HEK293 (cell line): Measurements from ENCODE around the gene ERCC5.

Source experiments
- CTCF ChIP-seq: fragments of 450-650 bp; formaldehyde crosslinking; IDR thresholded peaks from 2 replicates; pipeline ENCODE4 v1.5.1; 2016; ENCODE audit warnings: missing biosample characterization, missing genetic modification characterization
- ELK4 ChIP-seq: IDR thresholded peaks from 2 replicates; pipeline ENCODE4 v1.6.1; 2011; ENCODE audit warnings: mild to moderate bottlenecking, low read depth, low read length, borderline replicate concordance
- GLI4 ChIP-seq: fragments of 450-650 bp; formaldehyde crosslinking; IDR thresholded peaks from 2 replicates; pipeline ENCODE4 v1.5.1; 2016; ENCODE audit warnings: missing biosample characterization, missing genetic modification characterization
- MZF1 ChIP-seq: fragments of 450-650 bp; formaldehyde crosslinking; IDR thresholded peaks from 2 replicates; pipeline ENCODE4 v1.5.1; 2017; ENCODE audit warnings: missing biosample characterization, missing genetic modification characterization, borderline replicate concordance
- REST ChIP-seq: fragments of 450-650 bp; formaldehyde crosslinking; IDR thresholded peaks from 2 replicates; pipeline ENCODE4 v1.5.1; 2016; ENCODE audit warnings: missing biosample characterization, missing genetic modification characterization
- ZFP37 ChIP-seq: fragments of 450-650 bp; formaldehyde crosslinking; IDR thresholded peaks from 2 replicates; pipeline ENCODE4 v1.5.1; 2016; ENCODE audit warnings: missing biosample characterization, missing genetic modification characterization
- ZNF274 ChIP-seq, 2 experiments: fragments of 200-500 bp in 1 of 2; fragments of 450-650 bp in 1 of 2; sonication (Bioruptor generic) in 1 of 2; formaldehyde crosslinking in 1 of 2; IDR thresholded peaks; 2 replicates each; pipeline versions ENCODE4 v1.5.1 to v1.6.1; 2014 to 2016; ENCODE audit warnings: borderline replicate concordance in 1 of 2, inconsistent platforms in 1 of 2, low read length in 1 of 2, missing biosample characterization in 1 of 2, missing genetic modification characterization in 1 of 2
- ZNF311 ChIP-seq: fragments of 450-650 bp; formaldehyde crosslinking; IDR thresholded peaks from 2 replicates; pipeline ENCODE4 v1.5.1; 2017; ENCODE audit warnings: missing biosample characterization, missing genetic modification characterization, borderline replicate concordance
- ZNF830 ChIP-seq: fragments of 450-650 bp; IDR thresholded peaks from 2 replicates; pipeline ENCODE4 v1.5.0; 2018; ENCODE audit warnings: missing biosample characterization, missing genetic modification characterization, low read depth, mild to moderate bottlenecking, moderate library complexity

GRCh38 chr13:102817907-102818306 is 27.9 kb upstream of the ERCC5 start:
- TF ChIP-seq ZFP37 (tag by site-specific recombination) (no peak), CTCF (tag by site-specific recombination) (no peak), REST (tag by site-specific recombination) (no peak), ZNF830 (tag by site-specific recombination) (no peak), ZNF311 (tag by site-specific recombination) (no peak), ELK4 (no peak), MZF1 (tag by site-specific recombination) (no peak), ZNF274 (IDR thresholded peaks at IDR 0.05; ENCODE audit: low read length) (no peak), ZNF274 (tag by site-specific recombination; IDR thresholded peaks at IDR 0.05; ENCODE audit: borderline replicate concordance) (no peak), GLI4 (no peak)
